GM18502 (cell line): Measurements from ENCODE around the gene MAPK6.
"Not testable (repeated sequence)": the region's sequence is repeated elsewhere in the genome, so short reads cannot be mapped to it uniquely, and the experiment has no call there.

Source experiments
- ATAC-seq: cut with Tn5 transposase; IDR thresholded peaks from one replicate; pipeline ENCODE4 v1.9.1; 2021; ENCODE audit warnings: mild to moderate bottlenecking; ENCODE audit not compliant: unreplicated experiment, poor library complexity

The MAPK6 gene

DNA sequence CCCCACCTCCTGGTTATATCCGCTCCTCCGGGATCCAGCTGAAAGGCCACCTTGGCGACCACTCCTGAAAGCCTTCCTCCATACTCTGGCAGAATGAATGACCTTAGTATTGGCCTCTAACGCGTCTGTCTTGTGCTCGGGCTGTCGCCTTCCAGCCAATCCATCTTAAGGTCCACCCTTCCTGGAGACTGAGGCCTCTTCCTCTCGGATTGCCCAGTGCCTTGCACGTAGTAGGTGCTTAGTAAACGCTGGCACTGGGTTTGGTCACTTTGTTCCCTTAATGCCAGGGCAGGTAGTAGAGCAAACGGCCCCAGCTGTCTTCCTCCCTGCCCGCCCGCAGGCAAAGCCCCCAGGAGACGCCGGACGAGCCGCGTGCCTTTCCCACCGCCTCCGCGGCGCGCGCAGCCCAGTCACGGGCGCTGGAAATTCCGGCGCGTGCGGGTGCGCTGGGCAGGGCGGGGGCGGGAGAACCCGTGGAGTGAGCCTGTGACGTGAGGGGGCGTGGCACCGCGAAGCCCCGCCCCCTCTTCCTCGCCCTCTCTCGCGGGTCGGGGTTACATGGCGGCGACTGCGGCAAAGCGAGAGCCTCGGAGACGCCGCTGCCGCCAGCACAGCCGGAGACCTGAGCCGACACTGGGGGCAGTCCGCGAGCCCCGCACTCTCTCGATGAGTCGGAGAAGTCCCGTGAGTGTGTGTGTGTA lies at the start of gene MAPK6:
Gene MAPK6 (plus strand): TSS at position 527 of the 701 bp plus-strand sequence. CDS start 27,242 bp downstream, outside the sequence.
- peak; percentile 80 for ATAC-seq

DNA sequence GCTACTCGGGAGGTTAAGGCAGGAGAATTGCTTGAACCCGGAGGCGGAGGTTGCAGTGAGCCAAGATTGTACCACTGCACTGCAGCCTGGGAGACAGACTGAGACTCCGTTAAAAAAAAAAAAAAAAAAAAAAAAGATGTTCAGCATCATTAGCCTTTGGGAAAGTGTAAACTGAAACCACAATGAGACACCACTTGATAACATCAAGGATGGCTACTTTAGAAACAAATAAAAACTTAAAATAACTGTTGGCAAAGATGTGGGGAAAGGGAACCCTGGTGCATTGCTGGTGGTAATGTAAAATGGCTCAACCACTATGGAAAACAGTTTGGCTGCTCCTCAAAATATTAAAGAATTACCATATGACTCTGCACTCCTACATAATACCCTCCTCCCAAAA lies 49.3 kb upstream of the MAPK6 start:
- no peak for ATAC-seq

DNA sequence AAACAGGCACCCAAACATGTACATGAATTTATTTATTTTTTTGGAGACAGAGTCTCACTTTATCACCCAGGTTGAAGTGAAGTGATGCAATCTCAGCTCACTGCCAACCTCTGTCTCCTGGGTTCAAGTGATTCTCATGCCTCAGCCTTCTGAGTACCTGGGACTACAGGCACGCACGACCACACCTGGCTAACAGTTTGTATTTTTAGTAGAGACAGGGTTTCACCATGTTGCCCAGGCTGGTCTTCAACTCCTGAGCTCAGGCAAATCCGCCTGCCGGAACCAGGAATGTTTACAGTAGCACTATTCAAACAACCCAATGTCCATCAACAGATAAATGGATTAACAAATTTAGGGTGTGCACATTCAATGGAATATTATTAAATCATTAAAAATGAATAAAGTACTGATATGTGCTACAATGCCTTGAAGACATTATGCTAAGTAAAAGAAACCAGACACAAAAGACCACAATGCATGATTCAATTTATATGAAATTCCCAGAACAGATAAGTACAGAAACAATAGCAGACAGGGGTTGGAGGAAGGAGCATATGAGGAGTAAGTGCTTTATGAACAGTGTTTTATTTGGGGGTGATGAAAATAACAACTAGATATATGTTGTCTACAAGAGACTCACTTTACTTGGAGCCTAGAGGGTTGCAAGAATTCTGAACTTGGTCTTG lies 48.7 kb upstream of the MAPK6 start:
- no peak for ATAC-seq

DNA sequence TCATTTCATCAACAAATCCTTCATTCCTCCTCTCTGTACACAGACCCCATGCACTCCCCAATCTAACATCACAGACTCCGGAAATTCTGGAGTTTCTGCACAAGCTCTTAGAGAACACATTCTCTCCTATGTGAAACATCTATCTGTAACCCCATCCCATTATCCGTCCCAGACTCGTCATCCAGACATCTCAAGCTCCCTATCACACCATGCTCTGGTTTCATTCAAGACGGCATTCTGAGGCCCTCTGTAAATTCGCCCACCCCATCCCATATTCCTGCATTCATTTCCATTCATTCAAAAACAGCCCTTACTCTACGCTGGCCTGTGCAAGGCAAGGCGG lies 48.0 kb upstream of the MAPK6 start:
- no peak for ATAC-seq

DNA sequence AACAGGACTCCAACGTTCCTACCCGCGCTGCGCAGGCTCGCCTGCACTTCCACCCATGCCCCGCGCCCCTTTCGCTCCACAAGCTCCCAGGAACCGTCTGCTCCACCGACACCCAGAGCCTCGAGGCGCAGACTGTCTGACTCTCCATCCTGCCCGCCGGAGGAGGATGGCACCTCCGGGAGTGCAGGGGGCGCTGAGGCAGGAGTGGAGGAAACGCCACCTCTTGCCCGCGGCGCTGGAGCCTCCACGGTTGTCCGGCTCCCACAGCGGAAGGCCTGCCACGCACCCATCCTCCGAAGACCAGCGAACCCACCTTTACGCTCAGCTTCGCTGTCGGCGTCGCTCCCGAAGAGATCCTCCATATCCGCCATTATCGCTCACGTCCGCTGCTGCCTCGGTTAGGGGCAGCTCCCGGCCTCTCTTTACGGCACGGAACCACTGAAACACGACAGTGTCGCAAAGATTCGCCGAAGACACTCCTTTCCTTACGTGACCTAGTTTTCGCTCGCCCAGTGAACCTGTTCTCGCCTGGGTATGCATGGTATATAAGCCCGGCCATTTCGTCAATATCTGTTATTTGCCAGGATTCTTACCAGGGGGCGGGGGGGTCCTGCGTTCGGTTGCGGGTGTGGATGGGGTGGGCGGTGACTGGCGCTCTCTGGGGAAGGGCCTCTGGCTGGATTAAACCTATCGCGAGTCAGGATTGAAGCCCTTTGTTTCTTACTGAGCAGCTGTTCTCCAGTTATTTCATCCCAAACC lies 47.5 kb upstream of the MAPK6 start, which contains the start of gene LEO1:
Gene LEO1 (minus strand): TSS at position 404 of the 759 bp plus-strand sequence. CDS start 33 bp downstream, at position 371.
- ATAC-seq: peak; percentile 85

DNA sequence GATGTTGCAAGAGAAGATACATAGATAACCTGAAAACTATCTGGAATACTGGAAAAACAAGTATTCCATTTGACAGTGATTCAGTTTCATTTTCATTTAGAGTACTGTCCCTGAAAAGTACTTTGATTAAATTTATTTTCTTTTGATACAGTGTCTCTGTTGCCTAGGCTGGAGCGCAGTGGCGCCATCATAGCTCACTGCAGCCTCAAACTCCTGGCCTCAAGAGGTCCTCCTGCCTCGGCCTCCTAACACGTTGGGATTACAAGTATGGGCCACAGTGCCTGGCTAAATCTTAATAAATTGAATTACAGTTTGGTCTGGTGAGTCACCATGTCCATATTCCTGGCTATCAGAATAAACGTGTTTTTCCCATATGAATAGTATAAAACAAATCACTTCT lies 45.8 kb upstream of the MAPK6 start:
- ATAC-seq: no peak

DNA sequence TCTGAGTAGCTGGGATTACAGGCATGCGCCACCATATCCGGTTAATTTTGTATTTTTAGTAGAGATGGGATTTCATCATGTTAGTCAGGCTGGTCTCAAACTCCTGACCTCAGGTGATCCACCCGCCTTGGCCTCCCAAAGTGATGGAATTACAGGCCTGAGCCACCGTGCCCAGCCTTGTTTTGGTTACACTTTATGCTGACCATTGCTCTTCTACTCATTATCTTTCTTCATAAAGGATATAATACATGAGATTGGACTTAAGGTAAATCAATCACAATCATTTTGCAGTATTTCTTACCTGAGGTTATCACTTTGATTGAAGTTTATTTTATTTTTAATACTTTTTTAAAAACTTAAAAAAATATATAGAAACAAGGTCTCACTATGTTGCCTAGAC lies 45.2 kb upstream of the MAPK6 start:
- no peak for ATAC-seq

DNA sequence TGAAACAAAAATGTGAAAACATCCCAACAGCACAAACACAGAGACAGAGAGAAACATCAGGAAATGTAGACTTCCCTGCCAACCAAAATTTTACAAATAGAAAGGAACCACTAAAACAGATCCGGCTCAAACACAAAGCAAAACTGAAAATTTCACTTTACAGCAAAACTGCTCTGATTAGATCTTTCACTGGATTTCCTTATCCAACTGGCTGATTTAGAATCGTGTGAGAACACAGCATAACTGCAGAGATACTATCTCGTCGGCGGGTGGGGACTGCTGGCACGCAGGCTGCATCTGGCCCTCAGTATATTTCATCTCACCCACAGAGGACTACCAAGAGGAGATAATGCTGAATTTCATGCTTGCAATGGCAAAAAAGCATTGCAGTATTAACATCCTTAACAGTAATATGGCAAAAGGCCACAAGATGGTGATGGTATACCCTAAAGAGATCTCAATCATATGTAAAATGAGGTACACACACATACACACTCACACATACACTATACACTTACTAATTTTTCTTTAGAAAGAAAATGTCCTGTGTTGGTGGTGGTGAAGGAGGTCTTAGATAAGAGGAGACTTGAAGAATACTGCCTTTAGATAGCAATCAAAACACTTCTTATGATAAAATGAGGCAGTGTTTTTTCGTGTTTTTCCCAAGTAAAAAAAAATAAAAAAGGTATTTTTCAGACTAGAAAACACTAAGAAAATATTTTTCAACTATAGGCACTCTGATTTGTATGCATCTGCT lies 36.8 kb upstream of the MAPK6 start:
- peak; percentile 94 for ATAC-seq

DNA sequence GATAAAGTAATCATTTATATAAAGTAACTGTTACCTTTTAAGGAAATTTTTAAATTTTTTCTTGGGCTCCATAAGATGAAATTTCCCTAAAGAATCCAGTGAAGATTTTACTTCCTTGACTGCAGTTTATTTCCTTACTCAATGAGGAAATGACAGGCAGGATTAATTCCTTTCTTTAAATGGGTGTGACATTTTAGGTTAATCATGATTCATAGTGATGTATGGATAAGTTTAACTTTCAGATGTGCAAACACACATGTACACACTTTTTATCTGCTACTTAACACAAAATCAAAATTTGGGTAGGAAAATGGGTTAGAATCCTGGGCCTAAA lies 36.3 kb upstream of the MAPK6 start:
- no peak for ATAC-seq

DNA sequence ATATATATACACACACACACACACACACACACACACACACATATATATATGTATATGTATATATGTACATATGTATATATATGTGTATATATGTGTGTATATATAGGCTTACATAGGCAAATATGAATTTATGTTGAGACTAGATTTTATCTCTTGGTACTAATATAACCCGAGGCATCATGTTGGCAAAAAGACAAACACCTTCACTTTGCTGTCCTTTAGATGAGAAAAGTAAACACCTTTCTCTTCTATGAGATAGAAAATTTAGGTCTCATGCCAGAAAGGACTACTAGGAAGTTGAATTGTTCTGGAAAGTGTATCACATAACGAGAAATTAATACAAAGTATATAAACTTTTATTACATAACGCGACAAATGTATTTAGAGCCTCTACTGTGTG lies 27.9 kb upstream of the MAPK6 start:
- ATAC-seq: no peak

DNA sequence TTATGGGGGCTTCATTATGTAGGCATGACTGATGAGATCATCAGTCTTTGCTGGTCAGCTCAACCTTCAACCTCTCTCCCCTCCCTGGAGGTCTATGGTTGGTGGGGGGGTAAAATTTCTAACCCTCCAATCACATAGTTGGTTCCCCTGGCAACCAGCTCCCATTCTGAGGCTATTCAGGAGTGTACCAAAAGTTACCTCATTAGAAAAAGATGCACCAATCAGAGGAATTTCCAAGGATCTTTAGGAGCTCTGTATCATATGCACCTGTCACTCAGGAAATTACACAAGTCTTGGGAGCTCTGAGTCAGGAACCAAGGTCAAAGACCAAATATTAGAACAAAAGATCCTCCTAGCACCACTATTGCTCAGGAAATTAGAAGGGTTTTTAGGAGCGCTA lies 26.1 kb upstream of the MAPK6 start:
- no peak for ATAC-seq

DNA sequence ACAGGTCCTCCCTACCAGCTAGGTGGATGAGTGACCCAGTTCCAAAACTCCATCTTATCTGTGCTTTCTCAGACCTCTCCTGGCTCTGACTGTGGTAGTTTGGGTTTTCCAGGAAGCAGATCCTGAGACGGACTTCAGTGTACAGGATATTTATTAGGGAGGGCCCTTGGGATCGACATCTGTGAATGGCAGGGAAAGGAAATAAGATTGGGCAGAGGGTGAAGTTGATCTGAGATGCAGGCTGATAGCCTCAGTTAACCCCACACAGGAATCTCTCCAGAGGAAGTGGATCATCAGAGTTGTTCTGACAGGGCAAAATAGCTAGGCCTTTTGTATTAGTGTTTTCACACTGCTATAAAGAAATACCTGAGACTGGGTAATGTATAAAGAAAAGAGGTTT lies 16.7 kb upstream of the MAPK6 start:
- ATAC-seq: no peak

DNA sequence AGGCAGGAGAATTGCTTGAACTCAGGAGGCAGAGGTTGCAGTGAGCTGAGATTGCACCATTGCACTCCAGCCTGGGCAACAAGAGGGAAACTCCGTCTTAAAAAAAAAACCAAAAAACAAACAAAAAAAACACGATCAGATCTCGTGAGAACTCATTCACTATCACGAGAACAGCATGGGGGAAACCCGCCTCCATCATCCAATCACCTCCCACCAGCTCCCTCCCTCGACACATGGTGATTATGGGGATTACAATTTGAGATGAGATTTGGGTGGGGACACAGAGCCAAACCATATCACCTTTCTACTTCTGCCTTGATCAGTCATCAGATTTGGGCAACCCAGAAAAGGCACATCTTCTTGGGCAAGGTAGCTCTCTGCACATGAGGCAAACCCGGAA lies 15.9 kb upstream of the MAPK6 start:
- ATAC-seq: not testable (repeated sequence)

DNA sequence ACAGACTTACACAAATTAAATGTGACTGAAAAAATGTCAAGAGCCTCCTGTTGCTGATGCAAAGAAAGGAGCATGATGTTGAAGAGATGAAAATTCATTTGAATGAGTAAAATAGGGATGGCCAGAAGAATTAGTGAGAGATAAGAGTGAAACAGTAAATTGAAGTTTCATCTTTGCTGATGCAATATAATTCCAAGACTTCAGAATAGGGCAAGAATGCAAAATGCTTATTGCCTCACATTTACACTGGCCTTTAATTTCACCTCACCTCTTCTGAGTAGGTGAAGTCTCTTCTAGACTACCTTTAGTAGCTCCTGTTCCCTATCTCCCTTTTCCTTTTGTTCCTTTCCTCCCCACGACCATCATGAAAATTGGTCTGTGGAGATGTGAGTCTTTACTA lies 15.3 kb upstream of the MAPK6 start:
- ATAC-seq: no peak

DNA sequence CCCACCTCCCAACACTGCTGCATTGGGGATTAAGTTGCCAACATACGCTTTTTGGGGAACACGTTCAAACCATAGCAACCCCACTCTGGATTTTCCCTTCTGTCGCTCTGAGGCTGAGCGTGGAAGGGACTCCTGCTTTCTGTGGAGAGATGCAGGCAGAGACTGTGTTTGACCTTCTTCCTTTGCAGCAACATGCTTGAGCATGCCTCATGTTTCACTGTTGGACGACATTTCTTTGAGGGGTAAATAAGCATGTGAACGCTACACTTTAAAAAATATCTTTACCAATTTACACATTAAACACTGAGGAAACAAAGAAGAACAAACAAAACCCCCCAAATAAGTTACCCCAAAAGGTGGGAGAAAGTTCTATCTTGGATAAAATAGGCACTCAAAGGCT lies 14.2 kb upstream of the MAPK6 start:
- no peak for ATAC-seq

DNA sequence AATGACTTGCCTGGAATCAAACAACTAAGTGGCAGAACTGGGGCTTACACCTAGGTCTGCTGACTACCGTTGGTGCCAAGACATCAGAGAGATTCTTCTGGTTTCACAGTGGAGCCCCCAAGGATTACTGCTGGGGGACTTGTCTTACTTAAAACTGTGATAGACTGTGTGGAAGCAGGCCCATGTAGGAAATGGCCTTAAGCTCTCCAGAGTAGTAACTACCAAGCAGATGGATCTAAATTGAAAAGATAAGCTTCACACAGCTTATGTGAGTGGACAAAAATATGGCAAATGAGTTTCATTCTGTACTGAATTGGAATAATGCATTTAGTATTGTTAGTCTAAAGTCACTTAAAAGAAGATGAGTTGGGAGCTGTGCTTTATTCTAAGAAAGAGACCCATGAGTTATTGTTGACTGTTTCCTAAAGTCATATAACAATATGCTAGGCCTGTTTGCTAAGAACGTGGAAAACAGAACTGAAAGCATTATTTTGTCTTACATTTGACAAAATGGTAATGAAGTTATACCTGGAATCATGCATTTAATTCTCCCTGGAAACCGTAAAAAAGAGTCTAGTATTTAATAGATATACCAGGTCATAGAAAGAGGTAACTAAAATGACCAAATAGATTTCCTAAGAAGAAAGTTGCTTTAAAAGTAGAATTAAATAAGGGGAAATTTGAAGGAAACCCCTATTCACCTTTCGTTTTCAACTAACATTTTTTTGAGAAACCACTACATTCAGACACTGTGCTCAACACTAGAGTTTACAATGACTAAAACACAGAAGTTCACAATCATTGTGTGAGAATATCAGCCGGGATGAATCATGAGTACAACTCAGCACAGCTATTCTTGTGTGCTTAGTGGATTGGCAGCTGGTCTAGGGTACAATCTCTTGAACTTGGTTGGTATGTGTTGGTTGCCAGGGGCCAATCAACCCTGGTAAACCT lies 13.0 kb upstream of the MAPK6 start:
- peak; percentile 81 for ATAC-seq

DNA sequence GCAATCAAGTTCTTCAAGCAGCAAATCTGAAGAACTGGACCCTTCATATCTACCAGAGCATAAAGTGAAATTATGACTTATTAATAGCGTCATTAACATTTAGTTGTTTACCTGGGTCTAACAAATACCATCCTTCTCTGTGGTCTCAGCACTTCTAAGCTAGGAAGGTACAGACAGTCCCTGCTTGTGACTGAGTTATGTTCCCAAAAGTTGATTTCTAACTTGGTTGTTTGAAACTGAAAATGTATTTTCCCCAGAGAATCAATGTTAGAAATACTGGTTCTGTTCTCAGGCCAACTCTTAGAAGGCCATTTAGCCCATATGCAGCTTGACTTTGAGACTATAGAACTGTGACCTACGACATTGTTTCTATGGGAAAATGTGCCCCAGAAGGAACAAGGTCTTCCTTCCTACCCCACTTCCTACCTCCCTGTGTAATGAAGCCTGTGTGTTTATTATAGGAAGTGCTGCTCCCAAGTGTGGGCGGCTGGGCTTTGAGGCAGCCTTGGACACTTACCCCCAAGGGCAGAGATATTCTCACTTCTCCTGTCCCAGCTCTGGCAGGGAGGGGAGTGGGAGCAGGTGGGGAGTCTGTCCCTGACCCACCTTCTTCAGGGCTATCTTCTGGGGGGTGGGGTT lies 12.2 kb upstream of the MAPK6 start:
- ATAC-seq: peak; percentile 38

DNA sequence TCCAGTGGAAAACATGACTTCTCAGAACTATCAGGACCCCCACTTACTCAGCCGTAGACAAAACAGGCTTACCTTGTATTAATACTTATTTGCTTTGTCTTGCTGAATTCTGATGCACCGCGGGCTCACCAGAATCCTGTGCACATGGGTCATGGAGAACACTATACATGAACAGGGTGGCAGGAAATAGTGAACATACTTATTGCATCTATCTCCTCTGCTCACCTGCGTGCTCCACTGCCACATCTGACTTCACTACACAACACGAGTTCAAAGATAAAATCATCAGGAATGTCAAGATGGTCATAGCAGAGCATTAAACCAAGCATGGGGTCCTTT lies 10.7 kb upstream of the MAPK6 start:
- ATAC-seq: no peak

DNA sequence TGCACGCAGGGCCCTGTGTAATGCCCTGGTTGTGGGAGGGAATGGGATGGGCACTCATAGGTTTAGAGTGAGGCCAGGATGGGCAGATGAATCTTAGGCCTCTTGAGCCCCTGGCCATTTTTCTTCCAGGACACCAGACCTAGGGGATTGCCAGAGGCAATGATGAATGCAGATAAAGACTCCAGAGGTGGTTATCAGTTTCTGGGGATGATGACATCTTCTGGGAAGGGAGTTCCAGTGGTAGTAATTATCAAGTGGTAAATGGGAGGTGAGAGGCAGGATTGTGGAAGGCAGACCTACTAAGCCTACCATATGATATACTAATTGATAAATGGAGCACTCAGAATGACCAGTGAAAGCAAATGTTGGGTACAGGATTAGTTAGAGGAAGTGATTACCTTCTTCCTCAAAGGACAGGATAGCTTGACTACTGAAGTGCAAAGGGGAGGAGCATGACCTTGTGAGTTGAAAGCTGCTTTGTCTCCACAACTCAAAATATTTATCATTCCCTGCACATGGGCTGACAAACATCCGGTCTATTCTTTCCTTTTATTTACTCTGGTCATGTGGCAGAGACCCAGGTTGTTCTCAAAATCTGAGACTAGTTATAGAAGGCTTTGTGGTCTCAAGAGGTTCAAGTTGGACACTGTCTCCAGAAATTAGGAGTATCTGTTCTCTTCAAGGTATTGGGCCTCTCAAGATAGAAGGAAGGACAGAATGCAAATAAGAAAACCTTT lies 10.2 kb upstream of the MAPK6 start:
- ATAC-seq: no peak
